ENCODE results near the gene DGAT2.
"Not testable (repeated sequence)": the region's sequence is repeated elsewhere in the genome, so short reads cannot be mapped to it uniquely, and the experiment has no call there.

Gene DGAT2

DNA sequence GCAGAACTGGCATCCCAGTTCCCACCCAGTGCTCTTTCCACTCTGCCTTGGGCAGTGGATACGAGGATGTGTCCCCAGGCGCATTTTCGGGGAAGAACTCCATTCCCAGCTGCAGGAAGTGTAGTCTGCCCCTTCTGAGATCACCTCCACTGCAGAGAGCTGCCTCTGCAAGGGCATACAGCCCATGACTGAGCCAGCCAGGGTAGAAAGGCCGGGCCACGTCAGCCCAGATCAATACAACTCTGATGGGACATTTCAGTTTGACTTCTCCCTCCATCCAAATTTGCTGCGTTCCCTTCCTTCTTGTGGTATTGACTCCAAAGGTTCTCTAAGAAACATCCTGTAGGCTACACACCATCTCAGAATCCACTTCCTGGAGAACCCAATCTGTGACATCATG lies 31.3 kb upstream of the DGAT2 start:
- no peaks in the 10 kb centered on the region for H3K9me3 ChIP-seq (ENCODE audit: control insufficient read depth, insufficient read depth, low read length)
- H3K4me1 ChIP-seq (ENCODE audit: insufficient read depth, low read length), result no peaks in the 10 kb centered on the region
- H3K36me3 ChIP-seq (ENCODE audit: insufficient read depth, low read length), result no peaks in the 10 kb centered on the region
- no peak overlapping the region for H3K9ac ChIP-seq (ENCODE audit: low read depth, low read length)

DNA sequence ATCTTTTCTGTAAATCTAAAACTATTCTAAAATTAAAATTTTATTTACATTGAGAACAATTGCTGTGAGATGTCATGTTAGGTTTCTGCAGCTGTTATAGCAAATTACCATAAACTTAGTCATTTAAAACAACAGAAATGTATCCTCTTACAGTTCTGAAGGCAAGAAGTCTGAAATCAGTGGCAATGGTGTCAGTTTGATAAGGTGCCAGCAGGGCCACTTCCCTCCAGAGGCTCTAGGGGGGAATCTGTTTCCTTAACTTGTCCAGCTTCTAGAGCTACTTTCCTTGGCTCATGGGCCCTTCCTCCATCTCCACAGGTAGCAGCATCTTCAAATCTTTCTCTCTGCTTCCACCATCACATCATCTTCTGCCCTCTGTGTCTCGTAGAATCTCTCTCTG lies 27.9 kb upstream of the DGAT2 start:
- no peaks in the 10 kb centered on the region for H3K36me3 ChIP-seq (ENCODE audit: insufficient read depth, low read length)
- H3K9me3 ChIP-seq (ENCODE audit: control insufficient read depth, insufficient read depth, low read length), result no peaks in the 10 kb centered on the region
- no peaks in the 10 kb centered on the region for H3K4me1 ChIP-seq (ENCODE audit: insufficient read depth, low read length)
- H3K9ac ChIP-seq (ENCODE audit: low read depth, low read length), result no peak overlapping the region

- H3K9me3 ChIP-seq (ENCODE audit: control insufficient read depth, insufficient read depth, low read length); H3K9ac ChIP-seq (ENCODE audit: low read depth, low read length); H3K4me1 ChIP-seq (ENCODE audit: insufficient read depth, low read length); H3K36me3 ChIP-seq (ENCODE audit: insufficient read depth, low read length): not testable (repeated sequence)
These were observed 25.4 kb upstream of the DGAT2 start for GRCh38 chr11:75743159-75743558.

DNA sequence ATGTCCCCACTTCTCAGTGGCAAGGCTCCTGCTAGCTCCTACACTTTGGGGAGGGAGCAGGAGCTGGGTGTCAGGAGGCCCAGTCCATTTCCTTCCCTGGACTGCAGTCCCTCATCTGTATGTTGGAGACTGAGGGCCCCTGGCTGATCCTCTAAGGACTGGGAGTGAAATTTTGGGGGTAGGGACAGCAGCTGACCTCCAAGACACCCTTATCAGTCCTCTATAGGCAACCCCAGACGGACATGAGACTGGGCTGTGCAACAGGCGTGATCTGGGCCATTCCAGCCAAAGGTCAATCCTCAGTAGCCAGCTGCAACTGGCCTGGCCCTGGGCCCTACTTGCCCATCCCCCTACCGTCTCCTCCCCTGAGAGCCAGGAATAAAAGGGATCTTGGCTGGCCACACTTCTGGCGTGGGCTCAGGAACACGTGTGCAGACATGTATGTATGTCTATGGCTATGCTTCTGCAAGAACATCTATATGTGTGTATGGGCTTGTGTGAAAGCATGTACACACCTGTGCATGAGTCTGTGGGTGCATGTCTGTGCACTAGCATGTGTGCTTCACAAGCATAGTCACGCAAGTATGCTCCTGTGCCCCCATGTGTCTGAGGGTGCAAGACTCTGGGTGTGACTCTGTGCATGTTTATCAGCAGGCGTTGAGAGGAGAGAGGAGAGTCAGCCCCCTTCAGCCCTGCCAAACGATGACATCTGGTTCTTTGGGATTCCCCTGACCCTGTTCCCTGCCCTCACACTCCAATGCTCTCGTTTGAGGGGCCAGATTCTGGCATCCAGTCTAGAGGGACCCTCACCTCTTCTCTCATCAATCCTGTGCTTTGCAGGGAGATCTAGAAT lies 24.6 kb upstream of the DGAT2 start:
- Histone ChIP-seq H3K9ac (ENCODE audit: low read depth, low read length) (no peak overlapping the region), H3K9me3 (ENCODE audit: control insufficient read depth, insufficient read depth, low read length) (no peaks in the 10 kb centered on the region; the same call in 1 of the 2 replicates), H3K4me1 (ENCODE audit: insufficient read depth, low read length) (no peaks in the 10 kb centered on the region), H3K36me3 (ENCODE audit: insufficient read depth, low read length) (no peaks in the 10 kb centered on the region)

DNA sequence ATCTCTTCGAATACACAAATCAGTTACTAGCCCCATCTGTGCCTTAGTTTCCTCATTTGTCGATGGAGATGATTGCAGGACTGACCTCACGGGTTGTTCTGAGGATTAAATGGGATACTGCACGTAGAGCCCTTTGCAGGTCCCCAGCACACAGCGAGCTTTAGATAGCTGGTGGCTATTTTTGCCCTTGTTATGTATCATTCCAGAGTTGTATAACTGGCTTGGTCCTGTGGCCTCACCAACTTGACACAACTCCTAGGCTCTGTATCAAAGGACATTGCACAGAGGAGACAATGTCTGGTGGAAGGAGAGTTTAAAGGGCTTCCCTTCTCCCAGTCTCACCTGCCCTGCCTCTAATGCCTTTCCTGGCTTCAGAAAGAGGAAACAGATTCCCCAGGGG lies 22.8 kb upstream of the DGAT2 start:
- Histone ChIP-seq H3K4me1 (ENCODE audit: insufficient read depth, low read length) (no peaks in the 10 kb centered on the region), H3K9me3 (ENCODE audit: control insufficient read depth, insufficient read depth, low read length) (no peaks in the 10 kb centered on the region; the same call in 1 of the 2 replicates)

DNA sequence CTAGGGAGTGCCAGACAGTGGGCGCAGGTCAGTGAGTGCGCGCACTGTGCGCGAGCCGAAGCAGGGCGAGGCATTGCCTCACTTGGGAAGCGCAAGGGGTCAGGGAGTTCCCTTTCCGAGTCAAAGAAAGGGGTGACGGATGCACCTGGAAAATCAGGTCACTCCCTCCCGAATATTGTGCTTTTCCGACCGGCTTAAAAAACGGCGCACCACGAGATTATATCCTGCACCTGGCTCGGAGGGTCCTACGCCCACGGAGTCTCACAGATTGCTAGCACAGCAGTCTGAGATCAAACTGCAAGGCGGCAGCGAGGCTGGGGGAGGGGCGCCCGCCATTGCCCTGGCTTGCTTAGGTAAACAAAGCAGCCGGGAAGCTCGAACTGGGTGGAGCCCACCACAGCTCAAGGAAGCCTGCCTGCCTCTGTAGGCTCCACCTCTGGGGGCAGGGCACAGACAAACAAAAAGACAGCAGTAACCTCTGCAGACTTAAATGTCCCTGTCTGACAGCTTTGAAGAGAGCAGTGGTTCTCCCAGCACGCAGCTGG lies 19.8 kb upstream of the DGAT2 start:
- not testable (repeated sequence) for H3K9me3 ChIP-seq (ENCODE audit: control insufficient read depth, insufficient read depth, low read length); H3K36me3 ChIP-seq (ENCODE audit: insufficient read depth, low read length); H3K4me1 ChIP-seq (ENCODE audit: insufficient read depth, low read length)
- peak overlapping the region; percentile 33; the same call in 1 of the 2 replicates for H3K9ac ChIP-seq (ENCODE audit: low read depth, low read length)

More for the DNA sequence above, 22.8 kb upstream of the DGAT2 start:
- Histone ChIP-seq H3K36me3 (ENCODE audit: insufficient read depth, low read length) (no peaks in the 10 kb centered on the region), H3K9ac (ENCODE audit: low read depth, low read length) (no peak overlapping the region)

- H3K4me1 ChIP-seq (ENCODE audit: insufficient read depth, low read length); H3K9ac ChIP-seq (ENCODE audit: low read depth, low read length); H3K9me3 ChIP-seq (ENCODE audit: control insufficient read depth, insufficient read depth, low read length); H3K36me3 ChIP-seq (ENCODE audit: insufficient read depth, low read length): not testable (repeated sequence)
These were observed 13.6 kb upstream of the DGAT2 start for GRCh38 chr11:75754933-75755332.

DNA sequence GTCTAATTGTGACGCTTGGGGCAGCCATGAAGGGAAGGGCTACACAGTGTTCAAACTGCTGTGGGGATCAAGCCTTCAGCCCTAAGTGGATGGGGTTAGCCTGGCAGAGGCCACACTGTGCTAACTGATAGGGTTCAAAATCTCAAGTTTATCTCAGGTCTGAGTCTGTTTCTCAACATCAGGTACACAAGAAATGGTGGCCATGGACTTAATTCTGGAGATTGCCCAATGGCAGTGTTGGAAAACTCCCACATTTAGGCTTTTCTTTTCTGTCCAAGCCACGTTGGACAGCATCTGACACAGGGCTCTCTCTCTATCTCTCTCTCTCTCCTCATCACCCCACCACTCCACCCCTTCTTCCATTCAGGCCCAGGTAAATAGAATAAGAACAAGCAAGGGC lies 10.9 kb upstream of the DGAT2 start:
- peaks cover 10% of the 10 kb centered on the region; the same call in 1 of the 2 replicates for H3K4me1 ChIP-seq (ENCODE audit: insufficient read depth, low read length)
- no peak overlapping the region for H3K9ac ChIP-seq (ENCODE audit: low read depth, low read length)
- H3K9me3 ChIP-seq (ENCODE audit: control insufficient read depth, insufficient read depth, low read length), result no peaks in the 10 kb centered on the region
- H3K36me3 ChIP-seq (ENCODE audit: insufficient read depth, low read length), result no peaks in the 10 kb centered on the region

GRCh38 chr11:75759832-75760231 lies 8.7 kb upstream of the DGAT2 start:
- Histone ChIP-seq H3K36me3 (ENCODE audit: insufficient read depth, low read length) (no peaks in the 10 kb centered on the region), H3K9me3 (ENCODE audit: control insufficient read depth, insufficient read depth, low read length) (no peaks in the 10 kb centered on the region), H3K4me1 (ENCODE audit: insufficient read depth, low read length) (peaks cover 10% of the 10 kb centered on the region; the same call in 1 of the 2 replicates), H3K9ac (ENCODE audit: low read depth, low read length) (no peak overlapping the region)

GRCh38 chr11:75760243-75760642 lies 8.3 kb upstream of the DGAT2 start:
- no peaks in the 10 kb centered on the region for H3K9me3 ChIP-seq (ENCODE audit: control insufficient read depth, insufficient read depth, low read length)
- H3K9ac ChIP-seq (ENCODE audit: low read depth, low read length), result no peak overlapping the region
- no peaks in the 10 kb centered on the region for H3K36me3 ChIP-seq (ENCODE audit: insufficient read depth, low read length)
- H3K4me1 ChIP-seq (ENCODE audit: insufficient read depth, low read length), result peaks cover 10% of the 10 kb centered on the region; the same call in 1 of the 2 replicates

GRCh38 chr11:75760710-75761493 lies 7.7 kb upstream of the DGAT2 start:
- Histone ChIP-seq H3K9me3 (ENCODE audit: control insufficient read depth, insufficient read depth, low read length) (no peaks in the 10 kb centered on the region), H3K36me3 (ENCODE audit: insufficient read depth, low read length) (no peaks in the 10 kb centered on the region), H3K4me1 (ENCODE audit: insufficient read depth, low read length) (peaks cover 10% of the 10 kb centered on the region; the same call in 1 of the 2 replicates), H3K9ac (ENCODE audit: low read depth, low read length) (no peak overlapping the region)

GRCh38 chr11:75762158-75762557 lies 6.4 kb upstream of the DGAT2 start:
- Histone ChIP-seq H3K9ac (ENCODE audit: low read depth, low read length) (no peak overlapping the region), H3K4me1 (ENCODE audit: insufficient read depth, low read length) (peaks cover 13% of the 10 kb centered on the region; the same call in 1 of the 2 replicates), H3K36me3 (ENCODE audit: insufficient read depth, low read length) (no peaks in the 10 kb centered on the region), H3K9me3 (ENCODE audit: control insufficient read depth, insufficient read depth, low read length) (no peaks in the 10 kb centered on the region)

GRCh38 chr11:75762885-75763284 lies 5.7 kb upstream of the DGAT2 start:
- Histone ChIP-seq H3K36me3 (ENCODE audit: insufficient read depth, low read length) (no peaks in the 10 kb centered on the region), H3K9me3 (ENCODE audit: control insufficient read depth, insufficient read depth, low read length) (no peaks in the 10 kb centered on the region; the same call in 1 of the 2 replicates), H3K9ac (ENCODE audit: low read depth, low read length) (no peak overlapping the region), H3K4me1 (ENCODE audit: insufficient read depth, low read length) (peaks cover 14% of the 10 kb centered on the region; the same call in 1 of the 2 replicates)

GRCh38 chr11:75763846-75764245 lies 4.7 kb upstream of the DGAT2 start:
- H3K4me1 ChIP-seq (ENCODE audit: insufficient read depth, low read length), result peaks cover 14% of the 10 kb centered on the region; the same call in 1 of the 2 replicates
- no peaks in the 10 kb centered on the region for H3K36me3 ChIP-seq (ENCODE audit: insufficient read depth, low read length)

More at GRCh38 chr11:75763846-75764245, 4.7 kb upstream of the DGAT2 start:
- Histone ChIP-seq H3K9ac (ENCODE audit: low read depth, low read length) (no peak overlapping the region), H3K9me3 (ENCODE audit: control insufficient read depth, insufficient read depth, low read length) (no peaks in the 10 kb centered on the region; the same call in 1 of the 2 replicates)
